Endothelial cell of hepatic sinusoid (primary cell): ENCODE results near the gene FAM171A2.
"Not testable (repeated sequence)": the region's sequence is repeated elsewhere in the genome, so short reads cannot be mapped to it uniquely, and the experiment has no call there.

Experiments used
- in situ Hi-C: cut with HindIII; loops from 2 replicates; pipeline ENCODE4 v1.10.0; 2017; ENCODE audit warnings: low sequenced_read_pairs

Gene FAM171A2

GRCh38 chr17:44347206-44348055, 16.2 kb downstream of the FAM171A2 start:
- in situ Hi-C loops: not testable (repeated sequence)

- in situ Hi-C loops: no loop called here
Measured at GRCh38 chr17:44346064-44346844, 17.4 kb downstream of the FAM171A2 start.

GRCh38 chr17:44345454-44346026, 18.1 kb downstream of the FAM171A2 start:
- in situ Hi-C loops: no loop called here

- in situ Hi-C loops: no loop called here
Measured at GRCh38 chr17:44344939-44345453, 18.7 kb downstream of the FAM171A2 start, which contains the start of gene GRN. Gene GRN (plus strand): TSS chr17:44345302. CDS start chr17:44349165, 3,863 bp downstream.

- in situ Hi-C loops: no loop called here
Measured at GRCh38 chr17:44343510-44344209, 20.0 kb downstream of the FAM171A2 start.

GRCh38 chr17:44340553-44340952, 23.1 kb downstream of the FAM171A2 start:
- in situ Hi-C loops: not testable (repeated sequence)

GRCh38 chr17:44338702-44339101, 25.0 kb downstream of the FAM171A2 start:
- in situ Hi-C loops: no loop called here

GRCh38 chr17:44335968-44336367, 27.7 kb downstream of the FAM171A2 start:
- in situ Hi-C loops: no loop called here

GRCh38 chr17:44335564-44335963, 28.1 kb downstream of the FAM171A2 start:
- in situ Hi-C loops: no loop called here

GRCh38 chr17:44334727-44335126, 28.9 kb downstream of the FAM171A2 start:
- in situ Hi-C loops: no loop called here

GRCh38 chr17:44334315-44334714, 29.3 kb downstream of the FAM171A2 start:
- in situ Hi-C loops: no loop called here

- in situ Hi-C loops: no loop called here
Measured at GRCh38 chr17:44333371-44333770, 30.3 kb downstream of the FAM171A2 start.

- in situ Hi-C loops: no loop called here
Measured at GRCh38 chr17:44331249-44331760, 32.3 kb downstream of the FAM171A2 start.

- in situ Hi-C loops: not testable (repeated sequence)
Measured at GRCh38 chr17:44330263-44330662, 33.4 kb downstream of the FAM171A2 start.

- in situ Hi-C loops: not testable (repeated sequence)
Measured at GRCh38 chr17:44329516-44329915, 34.1 kb downstream of the FAM171A2 start.

GRCh38 chr17:44327715-44328449, 35.8 kb downstream of the FAM171A2 start:
- in situ Hi-C loops: no loop called here

- in situ Hi-C loops: no loop called here
Measured at GRCh38 chr17:44326861-44327444, 36.7 kb downstream of the FAM171A2 start.

- in situ Hi-C loops: loop anchor here (5.0 kb wide), 1 partner anchor 52 kb away; no protein-coding TSS in a partner anchor
Measured at GRCh38 chr17:44324571-44325275, 38.9 kb downstream of the FAM171A2 start, which contains the start of gene SLC25A39. Gene SLC25A39 (minus strand): TSS chr17:44324823. CDS start chr17:44323562, 1,261 bp downstream.
